ENCODE data around the gene MYRIP. TPM values are rescaled to one million over a fixed set of nuclear protein-coding genes. Genes with fewer than 3 reads are reported as not detected.

Gene MYRIP
- polyA plus RNA-seq, 1 of the 3 experiments (the other 2 are of a cell fraction), result 1.2 TPM

DNA sequence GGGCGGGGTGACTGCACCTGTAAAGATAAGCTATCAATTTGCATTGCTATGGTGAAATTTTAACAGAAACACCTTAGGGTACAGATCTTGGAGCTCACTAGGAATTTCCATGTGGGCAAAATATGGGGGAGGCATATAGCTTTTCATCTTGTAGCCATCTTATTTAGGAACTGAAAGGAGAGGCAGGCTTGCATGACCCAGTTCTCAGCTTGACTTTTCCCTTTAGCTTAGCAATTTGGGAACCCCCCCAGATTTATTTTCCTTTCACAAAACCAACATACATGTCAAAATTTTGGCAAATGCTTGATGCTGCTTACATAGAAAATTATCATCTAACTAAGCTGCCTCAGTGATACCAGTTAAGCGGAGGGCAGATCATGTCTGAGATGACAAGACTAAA, 445.1 kb downstream of the MYRIP start:
- H3K79me2 ChIP-seq (ENCODE audit: insufficient read depth), result no peaks in the 10 kb centered on the region
- no peak for TF ChIP-seq FOXJ3 (CRISPR knock-in tag; IDR thresholded peaks at IDR 0.05)
- no peak for TF ChIP-seq EZH2phosphoT487 (IDR thresholded peaks at IDR 0.05; ENCODE audit: borderline replicate concordance, low read depth)
- no peak for TF ChIP-seq SMC3 (IDR thresholded peaks at IDR 0.05; ENCODE audit: low read depth, low read length)
- no peak for DNase-seq
- H3K36me3 ChIP-seq (replicated peaks in 1 of 2; ENCODE audit: control insufficient read depth in 1 of 2, insufficient read depth in 2 of 2, low read length in 1 of 2), result no peaks in the 10 kb centered on the region
- H3K27me3 ChIP-seq (ENCODE audit: insufficient read depth), result no peaks in the 10 kb centered on the region
- ChIA-PET CTCF (interaction anchor here (1.0 kb wide), 1 partner anchor 807 kb away, joined by 3 read pairs; no protein-coding TSS in a partner anchor), POLR2A (no interaction called here)
- H3K9me2 ChIP-seq, result no peaks in the 10 kb centered on the region; the same call in 1 of the 2 replicates
- no peak overlapping the region for H3K27ac ChIP-seq (ENCODE audit: low read depth in 2 of 2, low read length in 1 of 2)
- no peaks in the 10 kb centered on the region; a peak in 1 of 4 replicates for H3K4me1 ChIP-seq (ENCODE audit: control insufficient read depth in 1 of 2, insufficient read depth in 2 of 2, low read depth in 1 of 2, low read length in 1 of 2)
- H3F3A ChIP-seq (replicated peaks; ENCODE audit: insufficient read depth), result no peaks in the 10 kb centered on the region
- H3K4me3 ChIP-seq (ENCODE audit: low read depth in 2 of 2, low read length in 1 of 2), result no peak overlapping the region
- no peaks in the 10 kb centered on the region for H3K9me3 ChIP-seq
- H3K9ac ChIP-seq, result no peak overlapping the region
- no peak overlapping the region for H2AFZ ChIP-seq (ENCODE audit: low read depth)
- no peak overlapping the region for H3K4me2 ChIP-seq
- no peaks in the 10 kb centered on the region for H4K20me1 ChIP-seq (ENCODE audit: insufficient read depth)
- 55% methylated on average over 2 of the region's 2 CpGs for WGBS (ENCODE audit: low lambda C conversion rate)

DNA sequence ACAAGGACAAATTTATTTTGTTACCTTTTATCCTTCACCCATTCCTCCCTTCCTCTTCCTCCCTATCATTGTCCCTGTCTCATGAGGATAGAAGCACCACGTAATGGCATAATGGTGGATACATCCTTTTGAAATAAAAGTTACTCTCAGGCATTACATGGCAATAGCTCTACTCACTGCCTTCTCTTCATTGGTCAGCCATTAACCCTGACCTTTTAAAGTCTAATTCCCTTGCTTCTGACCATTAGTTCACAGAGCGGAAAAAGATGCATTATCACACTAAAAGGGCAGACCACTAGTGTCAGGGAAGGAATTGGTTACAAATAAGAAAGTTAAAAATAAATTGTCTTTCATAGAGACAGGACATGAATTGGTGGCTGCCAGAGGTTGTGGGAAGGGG, 445.5 kb downstream of the MYRIP start:
- CTCF ChIA-PET, result no interaction called here
- Histone ChIP-seq H3K9me3 (no peaks in the 10 kb centered on the region), H3K4me3 (ENCODE audit: low read depth in 2 of 2, low read length in 1 of 2) (no peak overlapping the region), H3K36me3 (replicated peaks in 1 of 2; ENCODE audit: control insufficient read depth in 1 of 2, insufficient read depth in 2 of 2, low read length in 1 of 2) (no peaks in the 10 kb centered on the region), H3K4me2 (no peak overlapping the region), H3K4me1 (ENCODE audit: control insufficient read depth in 1 of 2, insufficient read depth in 2 of 2, low read depth in 1 of 2, low read length in 1 of 2) (no peaks in the 10 kb centered on the region; a peak in 1 of 4 replicates), H3F3A (replicated peaks; ENCODE audit: insufficient read depth) (no peaks in the 10 kb centered on the region), H3K27me3 (ENCODE audit: insufficient read depth) (no peaks in the 10 kb centered on the region), H3K27ac (ENCODE audit: low read depth in 2 of 2, low read length in 1 of 2) (no peak overlapping the region), H3K79me2 (ENCODE audit: insufficient read depth) (no peaks in the 10 kb centered on the region), H3K9me2 (no peaks in the 10 kb centered on the region; the same call in 1 of the 2 replicates), H2AFZ (ENCODE audit: low read depth) (no peak overlapping the region), H4K20me1 (ENCODE audit: insufficient read depth) (no peaks in the 10 kb centered on the region), H3K9ac (no peak overlapping the region)
- WGBS (ENCODE audit: low lambda C conversion rate), result 73% methylated on average over 2 of the region's 2 CpGs
- no peak for DNase-seq
- TF ChIP-seq TEAD4 (IDR thresholded peaks at IDR 0.05; ENCODE audit: borderline replicate concordance, insufficient read depth) (no peak), EZH2phosphoT487 (IDR thresholded peaks at IDR 0.05; ENCODE audit: borderline replicate concordance, low read depth) (no peak), NRF1 (IDR thresholded peaks at IDR 0.05; ENCODE audit: low read depth, low read length) (no peak), FOXM1 (IDR thresholded peaks at IDR 0.05; ENCODE audit: low read depth) (no peak), ELF1 (IDR thresholded peaks at IDR 0.05) (no peak), GATA2 (CRISPR knock-in tag; IDR thresholded peaks at IDR 0.05) (no peak), EP300 (IDR thresholded peaks at IDR 0.05; ENCODE audit: borderline replicate concordance in 1 of 2, low read depth in 1 of 2, low read length in 1 of 2) (no peak), FOXJ3 (CRISPR knock-in tag; IDR thresholded peaks at IDR 0.05) (no peak), RFX5 (IDR thresholded peaks at IDR 0.05; ENCODE audit: low read length) (no peak), MEF2A (IDR thresholded peaks at IDR 0.05; ENCODE audit: borderline replicate concordance, low read depth) (no peak)
- TF ChIP-seq, protein P1, sequence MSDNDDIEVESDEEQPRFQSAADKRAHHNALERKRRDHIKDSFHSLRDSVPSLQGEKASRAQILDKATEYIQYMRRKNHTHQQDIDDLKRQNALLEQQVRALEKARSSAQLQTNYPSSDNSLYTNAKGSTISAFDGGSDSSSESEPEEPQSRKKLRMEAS (IDR thresholded peaks at IDR 0.05; ENCODE audit: low read depth), result no peak
- TF ChIP-seq, protein P2, sequence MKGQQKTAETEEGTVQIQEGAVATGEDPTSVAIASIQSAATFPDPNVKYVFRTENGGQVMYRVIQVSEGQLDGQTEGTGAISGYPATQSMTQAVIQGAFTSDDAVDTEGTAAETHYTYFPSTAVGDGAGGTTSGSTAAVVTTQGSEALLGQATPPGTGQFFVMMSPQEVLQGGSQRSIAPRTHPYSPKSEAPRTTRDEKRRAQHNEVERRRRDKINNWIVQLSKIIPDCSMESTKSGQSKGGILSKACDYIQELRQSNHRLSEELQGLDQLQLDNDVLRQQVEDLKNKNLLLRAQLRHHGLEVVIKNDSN (IDR thresholded peaks at IDR 0.05; ENCODE audit: borderline replicate concordance, low read depth), result no peak
- POLR2A ChIA-PET, result no interaction called here

Measured in SK-N-SH (cell line).